Omental fat pad (tissue), 4 donors: Measurements from ENCODE around the gene TDO2. TPM values are rescaled to one million over a fixed set of nuclear protein-coding genes. Genes with fewer than 3 reads are reported as not detected.

Experiments used
- ATAC-seq: fragments of 150-250 bp; one replicate; pipeline ENCODE4 v1.9.1; 2016; ENCODE audit warnings: mild to moderate bottlenecking, moderate library complexity; ENCODE audit not compliant: low FRiP score
- DNase-seq: peaks from one replicate; pipeline ENCODE4 v3.0.0-alpha.2; 2019; ENCODE audit warnings: low spot score
- CTCF ChIP-seq, 3 donors: fragments of 450-650 bp; IDR thresholded peaks; one replicate each; pipeline ENCODE4 v1.5.1; 2016 to 2017; ENCODE audit warnings: antibody characterized with exemption in 3 of 3, mild to moderate bottlenecking in 3 of 3, moderate library complexity in 2 of 3
- total RNA-seq, 4 donors: library from RNA; depleted of rRNA; stranded (reverse); fragments of >200 nt; gene quantifications; one replicate each; pipeline ENCODE4 v1.1.0, GENCODE V29; 2016

TDO2 gene
- total RNA-seq, 4 donors from 2014 or later: 0.36 TPM; not detected in 3

- no peak for ATAC-seq
- no peak for TF ChIP-seq CTCF (IDR thresholded peaks at IDR 0.05)
These were observed 32.0 kb downstream of the TDO2 start for GRCh38 chr4:155935389-155935986.

GRCh38 chr4:155941085-155941790, 37.7 kb downstream of the TDO2 start:
- no peak for ATAC-seq
- TF ChIP-seq CTCF (IDR thresholded peaks at IDR 0.05): no peak
- DNase-seq: no peak

More at GRCh38 chr4:155935389-155935986, 32.0 kb downstream of the TDO2 start:
- DNase-seq: no peak

GRCh38 chr4:155941820-155942219, 38.3 kb downstream of the TDO2 start:
- DNase-seq (no peak), ATAC-seq (no peak)
- TF ChIP-seq CTCF (IDR thresholded peaks at IDR 0.05): no peak

- ATAC-seq (no peak), DNase-seq (no peak)
- no peak for TF ChIP-seq CTCF (IDR thresholded peaks at IDR 0.05)
These were observed 40.3 kb downstream of the TDO2 start for GRCh38 chr4:155943605-155944291.

- TF ChIP-seq CTCF (IDR thresholded peaks at IDR 0.05): no peak
- ATAC-seq: no peak
- no peak for DNase-seq
These were observed 41.0 kb downstream of the TDO2 start for GRCh38 chr4:155944516-155944915.

- DNase-seq (no peak), ATAC-seq (no peak)
- no peak for TF ChIP-seq CTCF (IDR thresholded peaks at IDR 0.05)
These were observed 43.0 kb downstream of the TDO2 start for GRCh38 chr4:155946486-155946885.
